ENCODE measurements around the gene P3H2. TPM values are rescaled to one million over a fixed set of nuclear protein-coding genes. Genes with fewer than 3 reads are reported as not detected.

Gene P3H2
- total RNA-seq, 1 experiment from 2014 or later: 82.2 TPM

DNA sequence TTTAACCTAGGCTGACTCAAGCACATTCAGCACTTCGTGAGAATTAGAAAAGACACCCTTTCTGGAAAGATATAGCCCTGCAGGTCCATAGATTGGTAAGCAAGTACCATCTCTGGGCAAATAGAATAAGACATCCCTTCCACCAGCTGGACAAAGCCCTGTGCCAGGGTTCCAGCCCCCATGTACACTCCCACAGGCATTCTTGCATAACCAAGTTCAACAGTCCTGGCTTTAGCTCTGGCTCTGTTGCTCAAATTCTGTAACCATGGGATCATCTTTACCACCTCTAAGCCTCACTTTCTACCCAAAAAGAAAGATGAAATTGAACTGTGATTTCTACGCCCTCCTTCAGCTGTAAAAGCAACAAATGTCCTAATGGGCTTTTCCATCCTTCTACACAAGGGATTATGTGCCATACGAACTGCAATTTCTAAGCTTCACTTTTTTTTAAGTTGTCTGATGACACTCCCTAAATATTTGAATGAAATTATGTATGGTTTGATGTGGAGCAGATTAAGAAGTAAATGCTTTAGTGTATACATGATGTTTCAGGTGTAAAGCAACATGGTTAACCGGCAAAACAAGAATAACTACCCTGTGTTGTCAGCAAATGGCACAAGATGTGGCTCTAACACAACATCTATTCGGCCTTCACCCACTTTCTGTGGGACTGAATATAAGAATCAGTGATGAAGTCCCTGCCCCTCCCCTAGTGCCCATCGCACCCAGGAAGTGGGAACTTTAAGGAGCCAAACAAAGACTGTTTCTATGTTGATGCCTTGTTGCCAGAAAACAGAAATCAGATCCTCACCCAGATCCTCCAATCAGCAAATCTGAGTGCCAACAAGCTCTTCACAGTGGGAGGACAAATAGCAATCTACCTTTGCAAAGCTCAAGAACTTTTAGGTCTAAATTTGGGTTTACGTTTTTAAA lies 165.7 kb downstream of the P3H2 start:
- Histone ChIP-seq H3K4me1 (ENCODE audit: control insufficient read depth, insufficient read depth, low read length) (no peaks in the 10 kb centered on the region), H3K4me3 (ENCODE audit: low read depth in 2 of 2, low read length in 2 of 2) (no peak overlapping the region), H3K36me3 (ENCODE audit: control insufficient read depth, insufficient read depth, low read length) (no peaks in the 10 kb centered on the region), H3K27ac (ENCODE audit: low read length) (no peak overlapping the region), H3K27me3 (ENCODE audit: control insufficient read depth, insufficient read depth, low read length) (no peaks in the 10 kb centered on the region), H3K9me3 (ENCODE audit: control insufficient read depth, insufficient read depth, low read depth, low read length) (no peaks in the 10 kb centered on the region)
- no peak for DNase-seq (ENCODE audit: low read depth, low spot score)
- ATAC-seq: no peak
- in situ Hi-C loops (cut with HindIII; ENCODE audit: low pct_unique_long_range_greater_than_20kb, low sequenced_read_pairs): loop anchor here (25.0 kb wide), 1 partner anchor 132 kb away; no protein-coding TSS in a partner anchor
- TF ChIP-seq TCF7L2 (IDR thresholded peaks at IDR 0.05; ENCODE audit: low read depth, low read length) (no peak), POLR2AphosphoS5 (IDR thresholded peaks at IDR 0.05; ENCODE audit: low read depth, low read length) (no peak), SIN3A (IDR thresholded peaks at IDR 0.05; ENCODE audit: borderline replicate concordance, insufficient read depth, low read depth, low read length) (no peak)
- TF ChIP-seq, protein P1, sequence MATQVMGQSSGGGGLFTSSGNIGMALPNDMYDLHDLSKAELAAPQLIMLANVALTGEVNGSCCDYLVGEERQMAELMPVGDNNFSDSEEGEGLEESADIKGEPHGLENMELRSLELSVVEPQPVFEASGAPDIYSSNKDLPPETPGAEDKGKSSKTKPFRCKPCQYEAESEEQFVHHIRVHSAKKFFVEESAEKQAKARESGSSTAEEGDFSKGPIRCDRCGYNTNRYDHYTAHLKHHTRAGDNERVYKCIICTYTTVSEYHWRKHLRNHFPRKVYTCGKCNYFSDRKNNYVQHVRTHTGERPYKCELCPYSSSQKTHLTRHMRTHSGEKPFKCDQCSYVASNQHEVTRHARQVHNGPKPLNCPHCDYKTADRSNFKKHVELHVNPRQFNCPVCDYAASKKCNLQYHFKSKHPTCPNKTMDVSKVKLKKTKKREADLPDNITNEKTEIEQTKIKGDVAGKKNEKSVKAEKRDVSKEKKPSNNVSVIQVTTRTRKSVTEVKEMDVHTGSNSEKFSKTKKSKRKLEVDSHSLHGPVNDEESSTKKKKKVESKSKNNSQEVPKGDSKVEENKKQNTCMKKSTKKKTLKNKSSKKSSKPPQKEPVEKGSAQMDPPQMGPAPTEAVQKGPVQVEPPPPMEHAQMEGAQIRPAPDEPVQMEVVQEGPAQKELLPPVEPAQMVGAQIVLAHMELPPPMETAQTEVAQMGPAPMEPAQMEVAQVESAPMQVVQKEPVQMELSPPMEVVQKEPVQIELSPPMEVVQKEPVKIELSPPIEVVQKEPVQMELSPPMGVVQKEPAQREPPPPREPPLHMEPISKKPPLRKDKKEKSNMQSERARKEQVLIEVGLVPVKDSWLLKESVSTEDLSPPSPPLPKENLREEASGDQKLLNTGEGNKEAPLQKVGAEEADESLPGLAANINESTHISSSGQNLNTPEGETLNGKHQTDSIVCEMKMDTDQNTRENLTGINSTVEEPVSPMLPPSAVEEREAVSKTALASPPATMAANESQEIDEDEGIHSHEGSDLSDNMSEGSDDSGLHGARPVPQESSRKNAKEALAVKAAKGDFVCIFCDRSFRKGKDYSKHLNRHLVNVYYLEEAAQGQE (IDR thresholded peaks at IDR 0.05; ENCODE audit: insufficient read depth in 1 of 2, low read depth in 2 of 2, low read length in 1 of 2): no peak
- TF ChIP-seq, protein P2, sequence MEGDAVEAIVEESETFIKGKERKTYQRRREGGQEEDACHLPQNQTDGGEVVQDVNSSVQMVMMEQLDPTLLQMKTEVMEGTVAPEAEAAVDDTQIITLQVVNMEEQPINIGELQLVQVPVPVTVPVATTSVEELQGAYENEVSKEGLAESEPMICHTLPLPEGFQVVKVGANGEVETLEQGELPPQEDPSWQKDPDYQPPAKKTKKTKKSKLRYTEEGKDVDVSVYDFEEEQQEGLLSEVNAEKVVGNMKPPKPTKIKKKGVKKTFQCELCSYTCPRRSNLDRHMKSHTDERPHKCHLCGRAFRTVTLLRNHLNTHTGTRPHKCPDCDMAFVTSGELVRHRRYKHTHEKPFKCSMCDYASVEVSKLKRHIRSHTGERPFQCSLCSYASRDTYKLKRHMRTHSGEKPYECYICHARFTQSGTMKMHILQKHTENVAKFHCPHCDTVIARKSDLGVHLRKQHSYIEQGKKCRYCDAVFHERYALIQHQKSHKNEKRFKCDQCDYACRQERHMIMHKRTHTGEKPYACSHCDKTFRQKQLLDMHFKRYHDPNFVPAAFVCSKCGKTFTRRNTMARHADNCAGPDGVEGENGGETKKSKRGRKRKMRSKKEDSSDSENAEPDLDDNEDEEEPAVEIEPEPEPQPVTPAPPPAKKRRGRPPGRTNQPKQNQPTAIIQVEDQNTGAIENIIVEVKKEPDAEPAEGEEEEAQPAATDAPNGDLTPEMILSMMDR (IDR thresholded peaks at IDR 0.05): no peak
- CTCF ChIA-PET: interaction anchor here (1.2 kb wide), 1 partner anchor 247 kb away, joined by 3 read pairs; no protein-coding TSS in a partner anchor
- BruUV-seq (replicated peaks): no TSS peak
- POLR2A ChIA-PET: no interaction called here
- intact Hi-C loops (cut with micrococcal nuclease; ENCODE audit: unreplicated experiment): no loop called here

DNA sequence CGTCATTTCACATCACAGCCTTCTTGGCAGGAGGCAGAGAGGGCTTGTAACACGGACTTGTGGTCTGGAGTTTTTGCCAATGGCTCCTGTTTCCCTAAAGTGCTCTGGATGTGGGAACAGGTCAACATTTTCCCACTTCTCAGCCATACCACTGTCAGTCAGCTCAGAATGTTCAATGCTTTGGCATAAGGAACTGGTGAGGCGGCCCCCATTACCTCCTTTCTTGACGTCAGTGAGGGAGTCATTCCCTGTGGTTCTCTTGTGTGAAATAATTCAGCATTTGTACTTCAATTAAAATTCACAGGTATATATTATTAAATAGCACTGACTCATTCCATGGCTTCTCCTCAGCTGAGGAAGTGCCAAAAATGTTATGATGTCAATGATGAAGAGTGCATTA lies 167.1 kb downstream of the P3H2 start:
- POLR2A ChIA-PET: no interaction called here
- no peaks in the 10 kb centered on the region for H3K36me3 ChIP-seq (ENCODE audit: control insufficient read depth, insufficient read depth, low read length)
- ATAC-seq (no peak), DNase-seq (ENCODE audit: low read depth, low spot score) (no peak)
- H3K4me1 ChIP-seq (ENCODE audit: control insufficient read depth, insufficient read depth, low read length): no peaks in the 10 kb centered on the region
- no peaks in the 10 kb centered on the region for H3K9me3 ChIP-seq (ENCODE audit: control insufficient read depth, insufficient read depth, low read depth, low read length)
- in situ Hi-C loops (cut with HindIII; ENCODE audit: low pct_unique_long_range_greater_than_20kb, low sequenced_read_pairs): loop anchor here (25.0 kb wide), 1 partner anchor 134 kb away; no protein-coding TSS in a partner anchor
- CTCF ChIA-PET: no interaction called here
- intact Hi-C loops (cut with micrococcal nuclease; ENCODE audit: unreplicated experiment): no loop called here
- no TSS peak for BruUV-seq (replicated peaks)
- no peaks in the 10 kb centered on the region for H3K27me3 ChIP-seq (ENCODE audit: control insufficient read depth, insufficient read depth, low read length)
- no peak overlapping the region for H3K27ac ChIP-seq (ENCODE audit: low read length)
- TF ChIP-seq TCF7L2 (IDR thresholded peaks at IDR 0.05; ENCODE audit: low read depth, low read length) (no peak), SIN3A (IDR thresholded peaks at IDR 0.05; ENCODE audit: borderline replicate concordance, insufficient read depth, low read depth, low read length) (no peak), POLR2AphosphoS5 (IDR thresholded peaks at IDR 0.05; ENCODE audit: low read depth, low read length) (no peak)
- TF ChIP-seq, protein P1 (IDR thresholded peaks at IDR 0.05; ENCODE audit: insufficient read depth in 1 of 2, low read depth in 2 of 2, low read length in 1 of 2): no peak
- TF ChIP-seq, protein P2 (IDR thresholded peaks at IDR 0.05): no peak
- H3K4me3 ChIP-seq (ENCODE audit: low read depth in 2 of 2, low read length in 2 of 2): no peak overlapping the region

Measured in Panc1 (cell line).